ENCODE results near the gene PSKH1. TPM values are rescaled to one million over a fixed set of nuclear protein-coding genes. Genes with fewer than 3 reads are reported as not detected.
A peak's percentile ranks its signal among the peaks of the same experiment; 100 is the strongest.

Gene PSKH1
- total RNA-seq, 1 experiment from 2014 or later, result 21.7 TPM

DNA sequence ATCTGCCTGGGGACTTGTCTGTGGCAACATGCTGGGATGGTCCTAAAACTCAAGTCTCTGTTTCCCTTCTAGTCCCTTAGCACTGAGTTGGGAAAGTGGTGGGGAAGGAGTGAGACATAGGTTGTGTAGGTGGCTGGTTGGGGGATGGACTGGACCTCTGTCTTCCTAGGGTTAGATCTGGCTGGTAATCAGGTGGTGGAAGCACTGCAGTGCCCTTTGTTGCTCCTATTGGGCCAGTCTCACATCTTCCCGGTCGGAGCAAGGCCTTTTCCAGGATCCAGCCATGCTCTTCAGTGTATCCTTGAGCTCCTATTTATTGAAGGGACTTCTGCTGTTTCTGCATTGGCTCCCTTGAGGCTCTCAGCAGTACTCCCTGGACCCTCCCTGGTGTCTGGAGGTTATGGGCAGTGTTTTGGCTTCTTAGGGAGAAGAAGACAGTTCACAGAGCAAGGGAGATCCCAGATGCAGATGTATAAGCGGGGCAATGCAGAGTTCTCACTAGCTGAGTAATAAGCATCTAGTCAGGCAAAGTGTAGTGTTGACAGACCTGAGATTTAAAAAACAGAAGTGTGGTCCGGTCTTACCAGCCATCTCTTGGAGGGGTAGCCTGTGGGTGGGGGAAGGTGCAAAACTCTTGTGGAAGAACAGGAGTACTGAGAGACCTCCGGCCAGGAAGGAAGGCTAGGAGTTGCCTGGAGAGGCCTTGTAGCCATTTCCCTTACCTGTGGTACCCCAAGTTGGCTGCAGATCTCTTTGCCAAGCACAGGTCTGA is 47.6 kb upstream of the PSKH1 start:
- Mint-ChIP-seq H3K36me3 (ENCODE audit: insufficient read depth, unreplicated experiment) (peaks cover 24% of the 10 kb centered on the region), H3K4me1 (ENCODE audit: insufficient read depth, unreplicated experiment) (peaks cover 16% of the 10 kb centered on the region), H3K27ac (ENCODE audit: low read depth, unreplicated experiment) (peak overlapping the region; percentile 65), H3K4me3 (ENCODE audit: unreplicated experiment) (peak overlapping the region; percentile 87), H3K27me3 (ENCODE audit: insufficient read depth, unreplicated experiment) (no peaks in the 10 kb centered on the region), H3K9me3 (ENCODE audit: unreplicated experiment) (no peaks in the 10 kb centered on the region)
- ChIA-PET POLR2A (interaction anchor here (0.6 to 8.4 kb wide), 17 partner anchors 10 to 298 kb away, joined by 3 to 141 read pairs (median 7); partner anchors contain the start of genes EDC4, GFOD2, PSKH1 and PSMB10), CTCF (interaction anchor here (0.6 to 4.2 kb wide), 19 partner anchors 9 to 372 kb away, joined by 3 to 45 read pairs (median 3); partner anchors contain the start of gene NRN1L)
- intact Hi-C loops (cut with micrococcal nuclease), result loop anchor here (2.0 to 10.0 kb wide), 3 partner anchors 15 to 321 kb away; partner anchors contain the start of gene RIPOR1
- no peak for DNase-seq (ENCODE audit: unreplicated experiment)
- TF ChIP-seq, protein P1, sequence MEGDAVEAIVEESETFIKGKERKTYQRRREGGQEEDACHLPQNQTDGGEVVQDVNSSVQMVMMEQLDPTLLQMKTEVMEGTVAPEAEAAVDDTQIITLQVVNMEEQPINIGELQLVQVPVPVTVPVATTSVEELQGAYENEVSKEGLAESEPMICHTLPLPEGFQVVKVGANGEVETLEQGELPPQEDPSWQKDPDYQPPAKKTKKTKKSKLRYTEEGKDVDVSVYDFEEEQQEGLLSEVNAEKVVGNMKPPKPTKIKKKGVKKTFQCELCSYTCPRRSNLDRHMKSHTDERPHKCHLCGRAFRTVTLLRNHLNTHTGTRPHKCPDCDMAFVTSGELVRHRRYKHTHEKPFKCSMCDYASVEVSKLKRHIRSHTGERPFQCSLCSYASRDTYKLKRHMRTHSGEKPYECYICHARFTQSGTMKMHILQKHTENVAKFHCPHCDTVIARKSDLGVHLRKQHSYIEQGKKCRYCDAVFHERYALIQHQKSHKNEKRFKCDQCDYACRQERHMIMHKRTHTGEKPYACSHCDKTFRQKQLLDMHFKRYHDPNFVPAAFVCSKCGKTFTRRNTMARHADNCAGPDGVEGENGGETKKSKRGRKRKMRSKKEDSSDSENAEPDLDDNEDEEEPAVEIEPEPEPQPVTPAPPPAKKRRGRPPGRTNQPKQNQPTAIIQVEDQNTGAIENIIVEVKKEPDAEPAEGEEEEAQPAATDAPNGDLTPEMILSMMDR (IDR thresholded peaks at IDR 0.05; ENCODE audit: unreplicated experiment), result no peak
- BruUV-seq (replicated peaks), result no TSS peak

GRCh38 chr16:67846063-67846319 is 47.1 kb upstream of the PSKH1 start:
- no peaks in the 10 kb centered on the region for H3K9me3 Mint-ChIP-seq (ENCODE audit: unreplicated experiment)
- TF ChIP-seq, protein P1 (IDR thresholded peaks at IDR 0.05; ENCODE audit: unreplicated experiment), result no peak
- ChIA-PET CTCF (interaction anchor here (0.6 to 4.2 kb wide), 10 partner anchors 11 to 299 kb away, joined by 3 to 45 read pairs (median 8); partner anchors contain the start of gene NRN1L), POLR2A (interaction anchor here (0.6 to 8.4 kb wide), 18 partner anchors 9 to 299 kb away, joined by 3 to 141 read pairs (median 4); partner anchors contain the start of genes ACD, CTCF, EDC4 and GFOD2)
- no peak for DNase-seq (ENCODE audit: unreplicated experiment)
- peak overlapping the region; percentile 87 for H3K4me3 Mint-ChIP-seq (ENCODE audit: unreplicated experiment)
- H3K27me3 Mint-ChIP-seq (ENCODE audit: insufficient read depth, unreplicated experiment), result no peaks in the 10 kb centered on the region
- H3K4me1 Mint-ChIP-seq (ENCODE audit: insufficient read depth, unreplicated experiment), result peaks cover 16% of the 10 kb centered on the region
- peak overlapping the region; percentile 65 for H3K27ac Mint-ChIP-seq (ENCODE audit: low read depth, unreplicated experiment)
- intact Hi-C loops (cut with micrococcal nuclease), result loop anchor here (10.0 kb wide), 2 partner anchors 171 to 321 kb away; partner anchors contain the start of gene RIPOR1
- BruUV-seq (replicated peaks), result TSS peak; percentile 44
- H3K36me3 Mint-ChIP-seq (ENCODE audit: insufficient read depth, unreplicated experiment), result peaks cover 24% of the 10 kb centered on the region

DNA sequence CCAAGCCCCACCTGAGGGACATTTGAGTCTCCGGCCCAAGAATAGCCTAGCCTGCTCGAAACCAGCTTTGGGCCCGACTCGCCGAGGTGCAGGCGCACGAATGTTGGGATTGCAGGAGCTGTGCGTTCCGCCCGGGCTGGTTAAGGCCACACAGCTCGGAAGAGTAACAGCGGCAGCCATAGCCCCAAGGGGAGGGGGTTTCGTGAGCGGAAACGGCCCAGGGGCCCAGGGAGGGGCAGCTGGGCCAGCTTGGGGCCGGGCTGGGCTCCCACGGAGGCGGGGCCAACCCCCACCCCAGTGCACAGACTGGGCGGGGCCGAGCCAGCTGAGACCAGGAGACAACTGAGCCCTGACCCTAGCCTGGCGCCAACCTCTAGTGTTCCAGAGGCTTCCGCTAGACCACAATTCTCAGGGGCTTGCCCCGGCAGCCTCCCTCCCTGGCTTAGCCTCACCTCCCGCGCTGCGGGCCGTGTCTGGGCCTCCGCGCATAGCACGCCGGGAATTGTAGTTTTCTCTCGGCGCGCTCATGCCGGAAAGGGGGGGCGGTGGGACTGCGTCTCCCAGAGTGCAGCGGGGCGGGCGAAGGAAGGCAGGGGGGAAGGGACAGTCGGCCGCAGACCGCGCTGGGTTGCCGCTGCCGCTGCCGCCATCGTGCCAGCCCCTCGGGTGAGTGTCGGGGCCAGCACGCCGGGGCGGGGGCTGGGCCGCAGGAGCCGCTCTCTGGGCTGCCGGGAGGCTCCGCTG is 46.6 kb upstream of the PSKH1 start, which contains the start of gene NUTF2:
Gene NUTF2 (plus strand): TSS at position 614 of the 744 bp plus-strand sequence. CDS start 18,198 bp downstream, outside the sequence.
- CTCF ChIA-PET, result interaction anchor here (0.6 to 4.2 kb wide), 9 partner anchors 11 to 300 kb away, joined by 3 to 45 read pairs (median 11); partner anchors contain the start of gene NRN1L
- Mint-ChIP-seq H3K4me1 (ENCODE audit: insufficient read depth, unreplicated experiment) (peaks cover 16% of the 10 kb centered on the region), H3K27ac (ENCODE audit: low read depth, unreplicated experiment) (peak within 1 kb of the TSS; percentile 75), H3K36me3 (ENCODE audit: insufficient read depth, unreplicated experiment) (peaks cover 24% of the 10 kb centered on the region), H3K4me3 (ENCODE audit: unreplicated experiment) (peak within 1 kb of the TSS; percentile 87), H3K9me3 (ENCODE audit: unreplicated experiment) (no peaks in the 10 kb centered on the region), H3K27me3 (ENCODE audit: insufficient read depth, unreplicated experiment) (no peaks in the 10 kb centered on the region)
- intact Hi-C loops (cut with micrococcal nuclease), result loop anchor here (1.0 to 10.0 kb wide), 3 partner anchors 11 to 322 kb away; partner anchors contain the start of gene RIPOR1
- POLR2A ChIA-PET, result interaction anchor here (0.6 to 8.4 kb wide), 20 partner anchors 9 to 1557 kb away, joined by 3 to 141 read pairs (median 4); partner anchors contain the start of genes ACD, CTCF, EDC4 and GFOD2
- BruUV-seq (replicated peaks), result no TSS peak
- DNase-seq (ENCODE audit: unreplicated experiment), result peak; percentile 95
- TF ChIP-seq, protein P1 (IDR thresholded peaks at IDR 0.05; ENCODE audit: unreplicated experiment), result no peak
